Measurements from ENCODE around the gene LYSMD4. TPM values are rescaled to one million over a fixed set of nuclear protein-coding genes. Genes with fewer than 3 reads are reported as not detected.

LYSMD4 gene
- total and polyA plus RNA-seq, 9 donors = 8.0 to 15.5 (median 9.7) TPM

- Histone ChIP-seq H3K9me3 (replicated peaks; ENCODE audit: control insufficient read depth, low read depth, low read length) (peaks cover 9% of the 10 kb centered on the region), H3K36me3 (ENCODE audit: control insufficient read depth, insufficient read depth, low read length) (peaks cover 19% of the 10 kb centered on the region), H3K4me1 (ENCODE audit: control insufficient read depth, insufficient read depth, low read length) (no peaks in the 10 kb centered on the region), H3K27ac (ENCODE audit: low read length) (no peak overlapping the region), H3K27me3 (ENCODE audit: control insufficient read depth, insufficient read depth, low read length) (no peaks in the 10 kb centered on the region), H3K4me3 (ENCODE audit: low read length) (no peak overlapping the region)
- no peak for DNase-seq
- WGBS (ENCODE audit: insufficient coverage) = no CpG with 5 or more reads among the region's 1 CpG
Measured at GRCh38 chr15:99686290-99686689, 46.9 kb downstream of the LYSMD4 start.

- DNase-seq = peak; percentile 37
- WGBS (ENCODE audit: insufficient coverage) = 92% methylated on average over 4 of the region's 9 CpGs
- peak overlapping the region; percentile 60 for H3K27ac ChIP-seq (ENCODE audit: low read length)
Measured at GRCh38 chr15:99683000-99683670, 50.1 kb downstream of the LYSMD4 start.

GRCh38 chr15:99682455-99682854, 50.8 kb downstream of the LYSMD4 start:
- H3K36me3 ChIP-seq (ENCODE audit: control insufficient read depth, insufficient read depth, low read length) = peaks cover 9% of the 10 kb centered on the region
- peak overlapping the region; percentile 60 for H3K27ac ChIP-seq (ENCODE audit: low read length)
- no peaks in the 10 kb centered on the region for H3K4me1 ChIP-seq (ENCODE audit: control insufficient read depth, insufficient read depth, low read length)
- H3K27me3 ChIP-seq (ENCODE audit: control insufficient read depth, insufficient read depth, low read length) = no peaks in the 10 kb centered on the region
- peak; percentile 74 for DNase-seq
- H3K4me3 ChIP-seq (ENCODE audit: low read length) = no peak overlapping the region
- no CpG with 5 or more reads among the region's 1 CpG for WGBS (ENCODE audit: insufficient coverage)
- peaks cover 9% of the 10 kb centered on the region for H3K9me3 ChIP-seq (replicated peaks; ENCODE audit: control insufficient read depth, low read depth, low read length)

More at GRCh38 chr15:99683000-99683670, 50.1 kb downstream of the LYSMD4 start:
- Histone ChIP-seq H3K9me3 (replicated peaks; ENCODE audit: control insufficient read depth, low read depth, low read length) (peaks cover 9% of the 10 kb centered on the region), H3K4me1 (ENCODE audit: control insufficient read depth, insufficient read depth, low read length) (no peaks in the 10 kb centered on the region), H3K36me3 (ENCODE audit: control insufficient read depth, insufficient read depth, low read length) (peaks cover 9% of the 10 kb centered on the region), H3K4me3 (ENCODE audit: low read length) (no peak overlapping the region), H3K27me3 (ENCODE audit: control insufficient read depth, insufficient read depth, low read length) (no peaks in the 10 kb centered on the region)

GRCh38 chr15:99681990-99682389, 51.2 kb downstream of the LYSMD4 start:
- H3K27me3 ChIP-seq (ENCODE audit: control insufficient read depth, insufficient read depth, low read length) = no peaks in the 10 kb centered on the region
- no CpG with 5 or more reads among the region's 1 CpG for WGBS (ENCODE audit: insufficient coverage)
- no peaks in the 10 kb centered on the region for H3K4me1 ChIP-seq (ENCODE audit: control insufficient read depth, insufficient read depth, low read length)
- H3K9me3 ChIP-seq (replicated peaks; ENCODE audit: control insufficient read depth, low read depth, low read length) = peaks cover 9% of the 10 kb centered on the region
- no peak for DNase-seq
- peaks cover 5% of the 10 kb centered on the region for H3K36me3 ChIP-seq (ENCODE audit: control insufficient read depth, insufficient read depth, low read length)
- no peak overlapping the region for H3K4me3 ChIP-seq (ENCODE audit: low read length)
- peak overlapping the region; percentile 60 for H3K27ac ChIP-seq (ENCODE audit: low read length)

GRCh38 chr15:99680276-99680675, 53.0 kb downstream of the LYSMD4 start:
- no peak overlapping the region for H3K27ac ChIP-seq (ENCODE audit: low read length)
- DNase-seq = no peak
- peaks cover 7% of the 10 kb centered on the region for H3K36me3 ChIP-seq (ENCODE audit: control insufficient read depth, insufficient read depth, low read length)
- H3K9me3 ChIP-seq (replicated peaks; ENCODE audit: control insufficient read depth, low read depth, low read length) = peaks cover under 1% of the 10 kb centered on the region
- no peaks in the 10 kb centered on the region for H3K27me3 ChIP-seq (ENCODE audit: control insufficient read depth, insufficient read depth, low read length)
- no peaks in the 10 kb centered on the region for H3K4me1 ChIP-seq (ENCODE audit: control insufficient read depth, insufficient read depth, low read length)
- H3K4me3 ChIP-seq (ENCODE audit: low read length) = no peak overlapping the region

GRCh38 chr15:99677540-99678134, 55.6 kb downstream of the LYSMD4 start:
- WGBS (ENCODE audit: insufficient coverage) = no CpG with 5 or more reads among the region's 4 CpGs
- Histone ChIP-seq H3K9me3 (replicated peaks; ENCODE audit: control insufficient read depth, low read depth, low read length) (no peaks in the 10 kb centered on the region), H3K36me3 (ENCODE audit: control insufficient read depth, insufficient read depth, low read length) (peaks cover 13% of the 10 kb centered on the region), H3K4me1 (ENCODE audit: control insufficient read depth, insufficient read depth, low read length) (no peaks in the 10 kb centered on the region), H3K27ac (ENCODE audit: low read length) (no peak overlapping the region), H3K27me3 (ENCODE audit: control insufficient read depth, insufficient read depth, low read length) (no peaks in the 10 kb centered on the region), H3K4me3 (ENCODE audit: low read length) (no peak overlapping the region)
- DNase-seq = no peak

Other genes starting within 250 kb of the LYSMD4 start
- 49.7 TPM for gene MEF2A, start 167.5 kb downstream of the LYSMD4 start, total RNA-seq
- 10 to 100 TPM; 36.0 to 58.1 (median 44.6) TPM for gene MEF2A, start 167.5 kb downstream of the LYSMD4 start, polyA plus RNA-seq (ENCODE audit: insufficient read depth in 1 of 8, insufficient read length in 8 of 8, low replicate concordance in 1 of 8)